OCI-LY1 (cell line): ENCODE data around the gene SPRED2.

Experiments
- CTCF ChIP-seq: fragments of 200-600 bp; sonication (generic), shearing (Covaris generic); IDR thresholded peaks from 2 replicates; pipeline ENCODE4 v1.5.1; 2017; ENCODE audit warnings: mild to moderate bottlenecking, antibody characterized with exemption, low read length, moderate library complexity, mixed read lengths
- EZH2 ChIP-seq: fragments of 200-600 bp; sonication (generic), shearing (Covaris generic); IDR thresholded peaks from 2 replicates; pipeline ENCODE4 v1.8.0; 2017; ENCODE audit warnings: borderline replicate concordance, mixed run types, mild to moderate bottlenecking, antibody characterized with exemption, low read length, moderate library complexity, mixed read lengths

- no peak for TF ChIP-seq CTCF
- TF ChIP-seq EZH2 = no peak
Measured at GRCh38 chr2:65300761-65301711, 131.4 kb downstream of the SPRED2 start.
